Nucleus accumbens (tissue), 56 donors: ENCODE measurements around the gene EYA4.
A peak's percentile ranks its signal among the peaks of the same experiment; 100 is the strongest.
"Not testable (repeated sequence)": the region's sequence is repeated elsewhere in the genome, so short reads cannot be mapped to it uniquely, and the experiment has no call there.

Experiments
- DNase-seq, 56 donors: peaks; one replicate each; lab custom pipeline; 2025; lab: John Stamatoyannopoulos, UW

EYA4 gene

DNA sequence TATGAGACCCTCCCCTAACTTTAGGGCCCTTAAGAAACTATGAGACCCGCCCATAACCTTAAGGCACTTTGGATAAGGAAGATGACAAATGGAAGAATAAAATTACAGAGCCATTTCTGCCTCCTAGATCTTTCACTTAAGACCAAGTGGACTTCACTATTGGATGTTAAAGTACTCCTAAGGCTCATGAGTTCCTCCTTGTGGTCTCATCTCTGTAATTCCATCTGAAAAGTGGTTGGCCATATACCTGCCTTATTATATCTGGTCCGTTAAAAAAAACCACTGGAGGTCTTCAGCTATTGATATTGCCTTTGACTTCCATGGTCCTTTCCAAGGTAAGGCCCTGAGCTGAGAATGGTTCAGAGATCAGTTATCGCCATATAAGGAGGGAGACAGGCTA is 310.3 kb downstream of the EYA4 start:
- no peak for DNase-seq

DNA sequence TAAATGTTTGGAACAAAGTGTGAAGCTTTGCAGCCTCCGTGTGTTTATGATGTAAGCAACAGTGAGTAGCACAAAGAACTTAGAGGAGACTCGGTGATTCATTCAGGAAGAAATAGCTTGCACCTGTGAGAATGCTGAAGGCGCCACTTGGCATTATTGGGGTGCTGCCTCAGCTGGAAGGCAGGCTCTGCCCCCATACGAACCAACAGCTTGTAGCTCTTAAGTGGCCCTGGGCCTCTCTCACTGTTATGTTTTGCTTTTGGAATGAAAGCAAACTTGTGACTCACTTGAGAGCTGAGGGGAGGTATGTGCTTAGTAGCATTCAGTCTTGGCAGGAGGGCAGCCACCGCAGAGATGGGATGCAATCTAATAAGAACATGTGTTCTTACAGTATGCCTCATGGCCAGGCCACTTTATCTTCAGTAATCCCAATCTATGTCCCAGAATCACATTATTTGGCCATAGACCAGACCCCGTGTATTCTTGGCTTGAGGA is 310.7 kb downstream of the EYA4 start:
- DNase-seq: no peak

DNA sequence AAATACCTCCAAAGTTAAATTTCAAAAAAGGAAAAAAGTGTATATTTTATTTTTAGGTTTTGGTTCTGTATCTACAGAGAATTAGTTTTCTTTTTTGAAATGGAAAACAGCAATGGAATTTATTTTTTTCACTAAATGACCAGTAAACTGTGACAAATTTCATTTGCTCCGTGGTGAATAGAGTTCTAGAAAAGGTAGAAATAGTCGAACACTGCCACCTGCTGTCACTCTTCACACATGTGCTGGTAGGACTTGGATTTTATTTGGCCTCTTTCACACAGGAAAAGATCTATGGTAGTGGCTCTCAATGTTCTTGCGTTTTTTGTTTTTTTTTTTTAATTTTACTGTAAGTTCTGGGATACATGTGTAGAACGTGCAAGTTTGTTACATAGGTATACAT is 312.5 kb downstream of the EYA4 start:
- DNase-seq: peak in 12 of 56 donors; percentile 0 to 61 (median 6)

DNA sequence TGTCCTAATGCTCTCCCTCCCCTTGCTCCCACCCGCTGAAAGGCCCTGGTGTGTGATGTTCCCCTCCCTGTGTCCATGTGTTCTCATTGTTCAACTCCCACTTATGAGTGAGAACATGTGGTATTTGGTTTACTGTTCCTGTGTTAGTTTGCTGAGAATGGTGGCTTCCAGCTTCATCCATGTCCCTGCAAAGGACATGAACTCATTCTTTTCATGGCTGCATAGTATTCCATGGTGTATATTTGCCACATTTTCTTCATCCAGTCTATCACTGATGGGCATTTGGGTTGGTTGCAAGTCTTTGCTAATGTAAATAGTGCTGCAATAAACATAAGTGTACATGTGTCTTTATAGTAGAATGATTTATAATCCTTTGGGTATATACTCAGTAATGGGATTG is 313.0 kb downstream of the EYA4 start:
- DNase-seq: not testable (repeated sequence)

DNA sequence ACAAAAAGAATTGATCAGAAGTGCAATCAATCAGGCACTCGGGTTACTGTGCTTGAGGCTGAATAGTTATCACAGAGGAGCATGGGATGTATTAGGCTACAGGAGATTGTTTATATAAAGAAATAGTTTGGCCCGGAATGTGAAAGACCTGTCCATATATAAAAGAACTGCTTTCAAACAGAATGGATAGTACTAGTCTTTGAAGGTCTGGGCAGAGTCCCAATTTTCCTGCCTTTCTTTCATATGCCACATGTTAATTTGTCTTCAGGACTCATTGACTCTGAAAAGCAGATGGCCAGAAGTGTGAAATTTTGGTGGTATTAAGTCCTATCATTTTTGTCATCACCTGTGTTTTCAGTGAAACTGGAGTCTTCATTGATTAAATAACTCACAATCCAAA is 314.5 kb downstream of the EYA4 start:
- DNase-seq: no peak

DNA sequence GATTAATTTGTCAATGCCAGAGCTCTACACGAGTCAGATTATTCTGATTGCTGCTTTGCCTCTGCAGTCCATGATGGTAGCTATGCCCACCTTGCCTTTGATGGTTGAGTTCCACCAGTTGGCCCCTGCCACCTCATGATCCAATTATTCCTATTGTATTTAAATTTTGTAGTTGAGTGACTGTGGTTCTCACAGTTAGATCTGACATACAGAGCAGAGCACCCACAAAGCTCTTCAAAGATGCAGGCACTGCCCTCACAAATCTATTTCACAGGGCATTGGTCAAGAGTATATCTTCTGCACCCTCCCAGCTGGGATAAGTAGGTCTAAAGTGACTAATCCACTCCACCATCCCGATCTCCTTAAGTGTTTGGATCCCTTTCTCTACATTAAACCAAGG is 318.8 kb downstream of the EYA4 start:
- DNase-seq: no peak

DNA sequence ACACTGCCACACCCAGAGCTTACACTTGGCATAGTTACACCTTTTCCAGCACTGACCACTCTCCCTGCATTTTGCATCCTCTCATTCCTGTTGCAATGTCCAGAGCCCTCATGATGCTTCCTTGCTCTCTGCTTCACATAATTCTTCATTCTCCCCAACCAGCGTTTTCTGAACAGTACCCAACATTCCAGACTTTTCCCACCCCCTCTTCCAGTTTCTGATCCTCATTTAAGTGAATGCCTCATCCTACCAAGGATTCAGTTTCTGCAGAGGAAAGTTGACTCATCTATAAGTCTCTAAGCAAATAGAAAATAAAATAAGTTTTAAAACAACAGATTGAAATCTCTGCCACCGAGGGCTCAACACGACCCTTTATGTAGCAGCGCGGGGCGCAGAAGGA is 326.5 kb downstream of the EYA4 start:
- DNase-seq: no peak

DNA sequence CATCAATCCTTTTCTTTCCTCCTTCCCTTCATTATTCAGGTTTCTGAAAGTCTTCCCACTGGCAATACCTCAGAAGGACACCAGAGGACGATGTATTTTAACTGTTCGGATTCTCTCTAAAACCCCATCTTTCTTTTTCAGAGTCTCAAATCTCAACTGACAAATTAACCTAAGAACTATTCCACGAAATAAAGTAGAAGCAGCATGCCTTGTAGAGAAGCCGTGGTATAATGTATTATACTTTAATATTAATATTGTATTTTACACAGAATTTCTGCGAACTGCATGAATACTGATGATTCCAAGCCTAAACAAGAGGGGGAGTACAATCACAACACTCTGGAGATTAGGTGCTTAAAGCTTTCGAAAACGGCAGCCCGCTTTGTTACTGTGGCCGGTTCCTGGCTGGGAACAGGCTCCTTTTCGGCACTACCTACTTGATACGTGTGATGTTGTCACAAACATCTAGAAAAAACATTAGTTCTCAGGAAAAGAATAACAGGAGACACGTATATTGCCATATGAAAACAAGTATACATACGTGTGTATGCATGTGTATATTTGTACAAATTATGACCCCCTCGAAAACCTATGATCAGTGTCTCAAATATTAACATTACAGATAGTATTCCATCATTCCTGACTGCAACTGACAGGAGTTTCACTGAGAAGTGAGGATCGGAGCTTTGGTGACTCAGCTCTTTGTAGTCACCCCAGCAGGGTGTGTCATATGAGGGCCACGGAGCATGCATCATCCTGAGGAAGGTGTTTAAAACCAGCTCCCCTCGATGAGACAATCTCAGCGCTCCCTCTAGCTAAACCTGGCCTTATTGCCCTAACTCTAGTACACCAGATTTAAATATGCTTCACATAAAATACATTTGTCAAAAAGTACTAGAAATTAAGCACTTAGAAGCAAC is 328.1 kb downstream of the EYA4 start:
- peak in 23 of 56 donors; percentile 1 to 80 (median 22) for DNase-seq

DNA sequence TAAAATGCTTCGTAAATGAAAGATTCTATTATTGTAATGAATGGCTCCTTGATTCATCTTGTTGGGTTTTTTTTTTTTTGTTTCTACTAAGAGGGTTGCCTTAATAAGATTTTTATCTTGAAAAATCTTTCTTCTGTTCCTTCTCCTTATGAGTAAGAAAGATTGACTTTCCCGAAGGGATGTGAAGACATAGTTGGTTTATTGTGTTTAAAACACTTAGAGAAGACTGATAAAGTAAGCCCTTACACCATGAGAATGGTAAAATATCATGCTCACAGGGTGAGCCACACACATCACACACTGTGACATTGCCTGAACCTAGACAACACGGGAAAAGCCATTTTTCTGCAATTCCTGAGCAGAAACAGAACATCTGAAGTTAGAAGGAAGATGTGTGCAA is 330.5 kb downstream of the EYA4 start:
- DNase-seq: no peak

DNA sequence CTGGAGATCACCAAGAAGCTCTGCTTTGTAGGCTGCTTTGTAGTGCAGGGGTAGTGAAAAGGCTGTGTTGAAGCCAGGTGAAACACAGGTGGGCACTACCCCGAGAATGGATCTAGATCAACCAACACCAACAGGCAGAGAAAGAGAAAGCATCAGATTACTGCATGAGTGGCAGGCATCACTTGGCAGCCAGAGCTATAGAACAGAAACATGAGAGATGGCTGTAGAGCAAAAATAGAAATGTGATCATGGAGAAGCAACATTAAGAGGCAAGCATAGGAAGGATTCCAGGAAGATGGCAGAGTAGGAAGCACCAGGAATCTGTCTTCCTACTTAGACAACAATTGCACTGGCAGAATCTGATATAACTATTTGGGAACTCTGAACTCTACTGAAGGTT is 336.7 kb downstream of the EYA4 start:
- no peak for DNase-seq
